Small intestine (tissue), 7 donors: ENCODE data around the gene PTPRZ1. TPM values are rescaled to one million over a fixed set of nuclear protein-coding genes. Genes with fewer than 3 reads are reported as not detected.

Experiments
- DNase-seq, 2 donors: peaks; one replicate each; pipeline versions ENCODE4 v3.0.0 to v3.0.0-alpha.2; 2013
- FAIRE-seq: peaks from 2 replicates; lab custom pipeline; 2012; peaks lifted over from hg19 to GRCh38; lab: Jason Lieb, UNC
- H3K27ac ChIP-seq, 3 donors: one replicate each; pipeline ENCODE4 v1.5.1; 2013; ENCODE audit warnings: low read length in 2 of 3, mild to moderate bottlenecking in 2 of 3, control low read depth in 1 of 3, inconsistent platforms in 1 of 3, low read depth in 1 of 3, moderate library complexity in 1 of 3
- H3K27me3 ChIP-seq, 3 donors: one replicate each; pipeline ENCODE4 v1.6.1; 2013; ENCODE audit warnings: low read length in 3 of 3, inconsistent platforms in 1 of 3; ENCODE audit not compliant: control insufficient read depth in 3 of 3, insufficient read depth in 3 of 3
- H3K36me3 ChIP-seq, 3 donors: one replicate each; pipeline ENCODE4 v1.6.1; 2013; ENCODE audit warnings: low read length in 3 of 3, inconsistent platforms in 1 of 3, low read depth in 1 of 3, mild to moderate bottlenecking in 1 of 3, moderate library complexity in 1 of 3; ENCODE audit not compliant: control insufficient read depth in 3 of 3, insufficient read depth in 2 of 3
- H3K4me1 ChIP-seq, 3 donors: one replicate each; pipeline ENCODE4 v1.6.1; 2013; ENCODE audit warnings: low read length in 2 of 3, inconsistent platforms in 1 of 3, low read depth in 1 of 3, mild to moderate bottlenecking in 1 of 3, moderate library complexity in 1 of 3; ENCODE audit not compliant: control insufficient read depth in 3 of 3, insufficient read depth in 2 of 3
- H3K4me3 ChIP-seq, 3 donors: one replicate each; pipeline ENCODE4 v1.5.1; 2013; ENCODE audit warnings: low read length in 3 of 3, control low read depth in 1 of 3, inconsistent platforms in 1 of 3, low read depth in 1 of 3, mild to moderate bottlenecking in 1 of 3, moderate library complexity in 1 of 3
- H3K9me3 ChIP-seq, 2 donors: one replicate each; pipeline ENCODE4 v1.6.1; 2013; ENCODE audit warnings: low read depth in 1 of 2, low read length in 1 of 2; ENCODE audit not compliant: control insufficient read depth in 2 of 2, insufficient read depth in 1 of 2
- WGBS, 3 donors: extraction: QIAGEN DNeasy Blood & Tissue Kit; methylation state at CpG; one replicate each; pipeline ENCODE4 v1.1.7; 2013; 5-methylcytosine and 5-hydroxymethylcytosine counted together
- polyA plus RNA-seq, 4 donors: library from polyadenylated mRNA; stranded (reverse) in 3 of 4; unstranded in 1 of 4; fragments of 200-250 nt in 3 of 4; fragments of 120-200 nt in 1 of 4; gene quantifications; one replicate each; pipeline versions ENCODE4 v1.2.1 to v1.2.3, GENCODE V29; 2013
- donor health status: healthy with polysubstance abuse.
- donor health status: control.
- donor health status: control.
- donor health status: Bipolar disorder and iron deficiency.
- donor health status: healthy.

PTPRZ1 gene
- polyA plus RNA-seq, 4 donors = 0.81 to 3.5 (median 1.4) TPM; not detected in 1

DNA sequence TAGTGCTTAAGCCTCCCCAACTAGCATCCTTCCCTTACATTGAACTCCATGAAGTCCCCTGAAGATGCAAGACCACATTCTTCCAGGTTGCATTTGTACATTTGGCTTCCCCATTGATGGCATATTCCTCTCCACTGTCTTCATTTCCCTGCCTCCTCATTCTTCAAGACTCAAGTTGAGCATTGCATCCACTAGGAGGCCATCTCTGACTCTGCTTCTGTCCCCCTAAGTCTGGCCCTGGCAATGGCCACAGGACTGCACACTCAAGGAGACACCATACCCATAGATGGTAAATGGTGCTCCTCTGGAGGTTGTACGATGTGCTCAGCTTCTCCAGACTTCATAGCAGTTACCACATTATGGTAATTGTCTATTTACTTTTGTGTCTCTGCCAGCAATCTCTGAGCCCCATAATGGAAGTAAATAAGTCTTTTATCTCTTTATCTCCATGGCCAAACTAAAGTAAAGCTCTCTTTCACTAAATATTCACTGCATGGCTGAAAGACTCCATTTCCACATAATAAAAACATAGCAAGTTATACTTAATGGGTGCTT lies 112.6 kb downstream of the PTPRZ1 start:
- Histone ChIP-seq H3K9me3 (no peaks in the 10 kb centered on the region), H3K4me1 (no peaks in the 10 kb centered on the region), H3K36me3 (no peaks in the 10 kb centered on the region), H3K27ac (no peak overlapping the region), H3K27me3 (no peaks in the 10 kb centered on the region), H3K4me3 (no peak overlapping the region)
- FAIRE-seq (no peak), DNase-seq (no peak)
- 76 to 91% (median 83%) methylated on average over 1 of the region's 1 CpG for whole genome bisulfite sequencing, 3 donors

DNA sequence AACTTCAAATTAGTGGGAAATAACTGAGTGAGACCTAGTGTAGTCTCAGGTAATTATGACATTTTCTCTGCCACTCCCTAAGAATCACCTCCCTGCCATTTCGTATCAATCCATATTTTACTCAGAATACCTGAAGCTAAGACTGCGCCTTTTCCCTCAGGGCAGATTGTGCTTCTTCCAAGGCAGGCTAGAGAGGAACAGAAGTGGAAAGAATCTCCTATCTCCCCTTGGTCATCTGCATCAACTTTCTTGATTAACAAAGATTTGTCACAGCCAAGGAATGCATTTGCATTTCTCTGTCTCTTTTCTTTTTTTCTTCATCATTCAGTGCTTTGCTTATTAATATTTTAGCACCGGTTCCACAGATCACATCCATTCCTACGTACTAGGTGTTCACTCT lies 119.1 kb downstream of the PTPRZ1 start:
- Histone ChIP-seq H3K4me3 (no peak overlapping the region), H3K27ac (no peak overlapping the region), H3K36me3 (no peaks in the 10 kb centered on the region), H3K27me3 (no peaks in the 10 kb centered on the region), H3K4me1 (no peaks in the 10 kb centered on the region), H3K9me3 (no peaks in the 10 kb centered on the region)
- 76 to 82% (median 82%) methylated on average over 4 of the region's 4 CpGs for WGBS, 3 donors
- DNase-seq = no peak
- no peak for FAIRE-seq

DNA sequence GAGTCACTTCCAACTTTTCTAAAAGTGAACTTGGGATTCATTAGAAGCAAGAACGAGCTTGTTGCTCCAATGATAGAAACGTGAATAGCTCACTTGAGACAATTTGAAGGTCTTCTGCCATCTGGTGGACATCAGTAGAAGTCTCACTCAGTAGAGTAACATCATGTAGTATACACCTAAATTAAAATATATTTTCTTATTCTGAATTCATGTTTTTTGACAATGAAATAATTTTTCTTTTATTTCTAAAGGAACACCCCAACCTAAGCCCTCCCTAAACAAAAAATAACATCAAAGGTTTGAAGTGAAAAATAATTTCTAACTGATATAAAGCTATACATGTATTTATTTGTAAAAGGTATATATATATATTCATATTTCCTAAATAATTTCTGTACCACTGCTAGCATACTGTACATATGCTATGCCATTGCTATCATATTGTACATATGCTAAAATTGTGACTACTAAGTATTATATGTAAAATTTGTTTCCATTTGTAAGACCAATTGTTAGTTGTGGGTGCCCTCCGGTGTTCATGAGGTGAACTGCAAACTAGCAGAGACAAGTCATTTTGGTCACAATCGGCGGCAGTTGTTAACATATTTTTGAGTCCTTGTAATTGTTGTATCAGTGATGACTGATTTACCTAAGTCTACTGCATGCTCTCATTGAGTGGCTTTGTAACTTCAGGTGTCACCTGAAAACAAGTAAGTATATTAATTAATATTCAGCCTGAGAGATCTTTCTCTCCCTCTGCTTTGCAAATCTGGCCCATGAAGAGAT lies 121.9 kb downstream of the PTPRZ1 start:
- H3K36me3 ChIP-seq = no peaks in the 10 kb centered on the region
- H3K9me3 ChIP-seq = no peaks in the 10 kb centered on the region
- peak; percentile 89 for FAIRE-seq
- no peak overlapping the region for H3K4me3 ChIP-seq
- WGBS, 3 donors = 4 to 13% (median 4%) methylated on average over 5 of the region's 5 CpGs
- DNase-seq = peak; percentile 70
- H3K27ac ChIP-seq = no peak overlapping the region
- no peaks in the 10 kb centered on the region for H3K27me3 ChIP-seq
- H3K4me1 ChIP-seq = no peaks in the 10 kb centered on the region

DNA sequence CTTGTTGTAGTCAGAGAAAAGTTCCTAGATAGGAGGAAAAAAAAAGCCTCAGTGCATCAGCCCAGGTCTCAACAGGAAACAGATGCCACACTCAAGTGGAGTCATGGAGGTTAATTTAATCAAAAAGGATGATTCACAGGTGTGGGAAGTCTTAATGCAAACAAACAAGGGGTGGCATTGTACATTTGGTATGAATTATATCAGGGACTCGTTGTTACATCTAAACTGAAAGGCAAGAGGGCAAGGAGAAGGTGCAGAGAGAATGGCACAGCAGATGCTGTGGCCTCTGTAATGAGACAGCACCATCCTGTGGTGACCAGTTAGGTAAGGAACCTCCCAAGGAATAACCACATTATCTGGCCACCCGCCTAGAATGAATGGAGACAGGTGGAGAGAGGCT lies 133.7 kb downstream of the PTPRZ1 start:
- 0 to 3% (median 0%) methylated on average over 2 of the region's 2 CpGs for WGBS, 3 donors
- Histone ChIP-seq H3K4me1 (no peaks in the 10 kb centered on the region), H3K27me3 (no peaks in the 10 kb centered on the region), H3K36me3 (no peaks in the 10 kb centered on the region), H3K27ac (no peak overlapping the region), H3K9me3 (no peaks in the 10 kb centered on the region), H3K4me3 (no peak overlapping the region)
- no peak for DNase-seq
- no peak for FAIRE-seq

DNA sequence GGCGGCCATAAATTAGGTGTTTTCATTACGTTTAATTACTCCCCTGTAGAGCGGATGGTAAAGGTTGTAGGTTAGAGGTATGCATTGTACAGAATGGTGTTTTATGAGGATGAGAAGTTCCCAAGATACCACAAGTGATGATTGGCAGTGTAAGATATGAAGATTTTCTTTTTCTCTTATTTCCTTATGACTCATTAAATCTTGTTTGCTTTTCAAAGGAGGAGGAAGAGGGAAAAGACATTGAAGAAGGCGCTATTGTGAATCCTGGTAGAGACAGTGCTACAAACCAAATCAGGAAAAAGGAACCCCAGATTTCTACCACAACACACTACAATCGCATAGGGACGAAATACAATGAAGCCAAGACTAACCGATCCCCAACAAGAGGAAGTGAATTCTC lies 137.2 kb downstream of the PTPRZ1 start:
- FAIRE-seq (no peak), DNase-seq (no peak)
- no peaks in the 10 kb centered on the region for H3K4me1 ChIP-seq
- H3K36me3 ChIP-seq = no peaks in the 10 kb centered on the region
- no peak overlapping the region for H3K27ac ChIP-seq
- no peaks in the 10 kb centered on the region for H3K27me3 ChIP-seq
- H3K9me3 ChIP-seq = no peaks in the 10 kb centered on the region
- H3K4me3 ChIP-seq = no peak overlapping the region
- 92 to 95% (median 93%) methylated on average over 7 of the region's 7 CpGs for WGBS, 3 donors

DNA sequence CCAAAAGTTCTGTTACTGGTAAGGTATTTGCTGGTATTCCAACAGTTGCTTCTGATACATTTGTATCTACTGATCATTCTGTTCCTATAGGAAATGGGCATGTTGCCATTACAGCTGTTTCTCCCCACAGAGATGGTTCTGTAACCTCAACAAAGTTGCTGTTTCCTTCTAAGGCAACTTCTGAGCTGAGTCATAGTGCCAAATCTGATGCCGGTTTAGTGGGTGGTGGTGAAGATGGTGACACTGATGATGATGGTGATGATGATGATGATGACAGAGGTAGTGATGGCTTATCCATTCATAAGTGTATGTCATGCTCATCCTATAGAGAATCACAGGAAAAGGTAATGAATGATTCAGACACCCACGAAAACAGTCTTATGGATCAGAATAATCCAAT lies 140.1 kb downstream of the PTPRZ1 start:
- no peak overlapping the region for H3K27ac ChIP-seq
- no peak overlapping the region for H3K4me3 ChIP-seq
- H3K4me1 ChIP-seq = no peaks in the 10 kb centered on the region
- DNase-seq (no peak), FAIRE-seq (no peak)
- H3K36me3 ChIP-seq = no peaks in the 10 kb centered on the region
- WGBS, 3 donors = 67 to 77% (median 70%) methylated on average over 2 of the region's 2 CpGs
- no peaks in the 10 kb centered on the region for H3K27me3 ChIP-seq
- no peaks in the 10 kb centered on the region for H3K9me3 ChIP-seq

DNA sequence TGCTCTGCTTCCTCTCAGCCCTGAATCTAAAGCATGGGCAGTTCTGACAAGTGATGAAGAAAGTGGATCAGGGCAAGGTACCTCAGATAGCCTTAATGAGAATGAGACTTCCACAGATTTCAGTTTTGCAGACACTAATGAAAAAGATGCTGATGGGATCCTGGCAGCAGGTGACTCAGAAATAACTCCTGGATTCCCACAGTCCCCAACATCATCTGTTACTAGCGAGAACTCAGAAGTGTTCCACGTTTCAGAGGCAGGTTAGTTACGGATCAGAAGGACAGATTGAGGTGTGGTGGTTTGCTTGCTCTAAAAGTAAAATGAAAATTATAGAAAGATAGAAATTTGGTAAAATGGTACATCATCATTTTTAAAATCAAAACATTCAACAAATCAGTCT lies 140.7 kb downstream of the PTPRZ1 start:
- 77 to 85% (median 84%) methylated on average over 3 of the region's 3 CpGs for WGBS, 3 donors
- Histone ChIP-seq H3K36me3 (no peaks in the 10 kb centered on the region), H3K27me3 (no peaks in the 10 kb centered on the region), H3K27ac (no peak overlapping the region), H3K4me1 (no peaks in the 10 kb centered on the region), H3K9me3 (no peaks in the 10 kb centered on the region), H3K4me3 (no peak overlapping the region)
- no peak for FAIRE-seq
- DNase-seq = no peak

DNA sequence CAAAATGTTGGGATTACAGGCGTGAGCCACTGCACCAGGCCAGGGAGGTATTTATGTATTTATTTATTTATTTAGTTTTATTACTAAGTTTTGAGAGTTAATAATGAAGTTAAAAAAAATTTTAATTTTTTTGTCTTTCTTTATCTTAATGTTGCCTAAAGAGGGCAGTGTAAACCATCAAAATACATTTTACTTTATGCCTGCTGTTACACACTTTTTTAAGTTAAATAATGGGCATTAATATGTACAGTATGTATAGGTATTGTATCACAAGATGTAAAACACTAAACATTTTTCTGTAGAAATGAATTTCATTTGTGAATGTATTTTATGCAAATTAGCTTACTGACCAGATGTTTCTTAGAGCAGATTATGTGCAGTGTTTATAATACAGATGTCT lies 141.7 kb downstream of the PTPRZ1 start:
- 94 to 97% (median 94%) methylated on average over 1 of the region's 1 CpG for WGBS, 3 donors
- H3K27ac ChIP-seq = no peak overlapping the region
- H3K9me3 ChIP-seq = no peaks in the 10 kb centered on the region
- DNase-seq (no peak), FAIRE-seq (no peak)
- H3K4me3 ChIP-seq = no peak overlapping the region
- no peaks in the 10 kb centered on the region for H3K36me3 ChIP-seq
- H3K4me1 ChIP-seq = no peaks in the 10 kb centered on the region
- H3K27me3 ChIP-seq = no peaks in the 10 kb centered on the region
